Fibroblast of lung (primary cell): ENCODE data around the gene PCK2.

Source experiments
- CTCF ChIP-seq, 2 donors: IDR thresholded peaks in 1 of 2; conservative IDR thresholded peaks in 1 of 2; 1 replicate in 1 of 2; 2 replicates in 1 of 2; pipeline ENCODE4 v1.5.1; 2011 to 2012; ENCODE audit warnings: low read length in 2 of 2, control low read depth in 1 of 2, inconsistent platforms in 1 of 2, low read depth in 1 of 2, mild to moderate bottlenecking in 1 of 2
- EZH2 ChIP-seq: IDR thresholded peaks from 2 replicates; pipeline ENCODE4 v1.5.1; 2012; ENCODE audit warnings: low read length, control low read depth, mild to moderate bottlenecking; ENCODE audit errors: missing control alignments

GRCh38 chr14:24057867-24058259, 36.2 kb upstream of the PCK2 start:
- TF ChIP-seq CTCF (conservative IDR thresholded peaks at IDR 0.05 in 1 of 2, IDR thresholded peaks at IDR 0.05 in 1 of 2; ENCODE audit: low read depth in 1 of 2, low read length in 2 of 2), result no peak
- TF ChIP-seq EZH2, result no peak
